HG03442 (cell line): ENCODE results near the gene GRM4.

ENCODE experiments used
- ATAC-seq: cut with Tn5 transposase; IDR thresholded peaks from one replicate; pipeline ENCODE4 v1.9.1; 2021; ENCODE audit warnings: mild to moderate bottlenecking, moderate library complexity; ENCODE audit not compliant: unreplicated experiment

The GRM4 gene

GRCh38 chr6:34143196-34143883 lies 2.5 kb downstream of the GRM4 start:
- no peak for ATAC-seq

GRCh38 chr6:34142061-34142998 lies 3.6 kb downstream of the GRM4 start:
- no peak for ATAC-seq

GRCh38 chr6:34140075-34140474 lies 5.8 kb downstream of the GRM4 start:
- no peak for ATAC-seq

GRCh38 chr6:34138914-34139510 lies 6.9 kb downstream of the GRM4 start:
- no peak for ATAC-seq

- no peak for ATAC-seq
Measured at GRCh38 chr6:34138191-34138590, 7.7 kb downstream of the GRM4 start.

- no peak for ATAC-seq
Measured at GRCh38 chr6:34135541-34135940, 10.3 kb downstream of the GRM4 start.

GRCh38 chr6:34132486-34133185 lies 13.3 kb downstream of the GRM4 start:
- ATAC-seq, result no peak

GRCh38 chr6:34131326-34132290 lies 14.3 kb downstream of the GRM4 start:
- no peak for ATAC-seq

- no peak for ATAC-seq
Measured at GRCh38 chr6:34130862-34131261, 15.0 kb downstream of the GRM4 start.

GRCh38 chr6:34129753-34130152 lies 16.1 kb downstream of the GRM4 start:
- no peak for ATAC-seq

- no peak for ATAC-seq
Measured at GRCh38 chr6:34128045-34128444, 17.8 kb downstream of the GRM4 start.

GRCh38 chr6:34126419-34126818 lies 19.5 kb downstream of the GRM4 start:
- ATAC-seq, result no peak

- ATAC-seq, result no peak
Measured at GRCh38 chr6:34125939-34126338, 19.9 kb downstream of the GRM4 start.

GRCh38 chr6:34120953-34121675 lies 24.8 kb downstream of the GRM4 start:
- ATAC-seq, result no peak

- ATAC-seq, result no peak
Measured at GRCh38 chr6:34115915-34116314, 30.0 kb downstream of the GRM4 start.

- ATAC-seq, result no peak
Measured at GRCh38 chr6:34115403-34115795, 30.5 kb downstream of the GRM4 start.

GRCh38 chr6:34114695-34115402 lies 31.0 kb downstream of the GRM4 start:
- ATAC-seq, result no peak

GRCh38 chr6:34113532-34113931 lies 32.4 kb downstream of the GRM4 start:
- ATAC-seq, result no peak

- no peak for ATAC-seq
Measured at GRCh38 chr6:34112126-34112525, 33.8 kb downstream of the GRM4 start.
